K562 (cell line): Measurements from ENCODE around the gene XRN2. TPM values are rescaled to one million over a fixed set of nuclear protein-coding genes. Genes with fewer than 3 reads are reported as not detected.

Experiments
- ATAC-seq: fragments of 200-7000 bp; cut with Tn5 transposase; 3 replicates; pipeline ENCODE4 v1.9.1; 2020; ENCODE audit warnings: moderate library complexity
- BruUV-seq: library from RNA; stranded (reverse); fragments of 400-500 nt; replicated peaks from 2 replicates; lab custom pipeline; 2021; lab: Mats Ljungman, UMichigan
- CTCF ChIA-PET: fragments of 300-600 bp; formaldehyde crosslinking; extraction: SDS; loops from one replicate; lab custom pipeline; 2021; ENCODE audit warnings: low intra/inter-chr PET ratio; lab: Yijun Ruan, JAX
- POLR2A ChIA-PET: fragments of 300-600, 350-650 bp; sonication (Branson Sonifier 250); formaldehyde crosslinking; extraction: SDS; loops from one replicate; lab custom pipeline; 2021; ENCODE audit warnings: antibody characterized with exemption, inconsistent platforms; lab: Yijun Ruan, JAX
- DNase-seq, 4 experiments: peaks; one replicate each; pipeline versions ENCODE4 v3.0.0 to v3.0.0-alpha.2; 2011 to 2018; ENCODE audit warnings: low spot score in 3 of 4, mixed read lengths in 3 of 4; ENCODE audit errors: extremely low read depth in 1 of 4
- FAIRE-seq: peaks from 2 replicates; lab custom pipeline; 2011; peaks lifted over from hg19 to GRCh38; lab: Jason Lieb, UNC
- H2AFZ ChIP-seq: 2 replicates; pipeline ENCODE4 v1.6.0; 2011; ENCODE audit warnings: low read depth, low read length, control low read depth, inconsistent platforms
- H3K27ac ChIP-seq: fragments of 200-600 bp; 3 replicates; pipeline ENCODE4 v1.8.0; 2011; ENCODE audit warnings: low read depth, mild to moderate bottlenecking, control low read depth, inconsistent platforms, low read length, moderate library complexity, mixed read lengths; ENCODE audit errors: extremely low read depth
- H3K27me3 ChIP-seq, 2 experiments: fragments of 300-600 bp in 1 of 2; 2 replicates in 1 of 2; 3 replicates in 1 of 2; pipeline versions ENCODE4 v1.6.0 to v1.8.0; 2011; ENCODE audit warnings: inconsistent platforms in 2 of 2, low read length in 2 of 2, mild to moderate bottlenecking in 1 of 2, mixed read lengths in 1 of 2, moderate library complexity in 1 of 2; ENCODE audit not compliant: control insufficient read depth in 2 of 2, insufficient read depth in 2 of 2
- H3K36me3 ChIP-seq: fragments of 300-600 bp; 3 replicates; pipeline ENCODE4 v1.8.0; 2011; ENCODE audit warnings: mild to moderate bottlenecking, low read length, inconsistent platforms; ENCODE audit not compliant: control insufficient read depth, insufficient read depth
- H3K4me1 ChIP-seq, 2 experiments: fragments of 200-600 bp in 1 of 2; replicated peaks in 1 of 2; 2 replicates in 1 of 2; 3 replicates in 1 of 2; pipeline versions ENCODE4 v1.5.1 to v1.8.0; 2011; ENCODE audit warnings: inconsistent platforms in 2 of 2, low read length in 2 of 2, mild to moderate bottlenecking in 1 of 2, mixed read lengths in 1 of 2, moderate library complexity in 1 of 2; ENCODE audit not compliant: control insufficient read depth in 2 of 2, insufficient read depth in 2 of 2
- H3K4me2 ChIP-seq: 2 replicates; pipeline ENCODE4 v1.6.1; 2011; ENCODE audit warnings: low read length, control low read depth, inconsistent platforms, mixed read lengths; ENCODE audit not compliant: insufficient read depth
- H3K4me3 ChIP-seq: fragments of 200-600 bp; sonication (generic), shearing (Covaris generic); 2 replicates; pipeline ENCODE4 v1.5.1; 2016; ENCODE audit warnings: control low read depth, inconsistent platforms
- H3K79me2 ChIP-seq: fragments of 200-600 bp; 3 replicates; pipeline ENCODE4 v1.8.0; 2011; ENCODE audit warnings: low read length, inconsistent platforms; ENCODE audit not compliant: control insufficient read depth, insufficient read depth
- H3K9ac ChIP-seq, 2 experiments: 2 replicates each; pipeline versions ENCODE4 v1.6.0 to v1.6.1; 2011; ENCODE audit warnings: low read depth in 2 of 2, low read length in 2 of 2, control low read depth in 1 of 2, inconsistent platforms in 1 of 2, mild to moderate bottlenecking in 1 of 2, mixed read lengths in 1 of 2; ENCODE audit not compliant: insufficient read depth in 1 of 2
- H3K9me1 ChIP-seq: one replicate; pipeline ENCODE4 v1.6.0; 2011; ENCODE audit warnings: inconsistent platforms, mild to moderate bottlenecking, low read length, moderate library complexity; ENCODE audit not compliant: control insufficient read depth, insufficient read depth
- H3K9me3 ChIP-seq: replicated peaks from 2 replicates; pipeline ENCODE4 v1.5.1; 2011; ENCODE audit warnings: low read depth, low read length, inconsistent platforms; ENCODE audit not compliant: control insufficient read depth, insufficient read depth
- H4K20me1 ChIP-seq: replicated peaks from 2 replicates; pipeline ENCODE4 v1.6.1; 2011; ENCODE audit warnings: low read length, inconsistent platforms, mixed read lengths; ENCODE audit not compliant: control insufficient read depth, insufficient read depth
- CLOCK ChIP-seq: fragments of 250-450 bp; sonication (Bioruptor Pico); IDR thresholded peaks from 2 replicates; pipeline ENCODE4 v1.4.0; 2020; ENCODE audit warnings: mild to moderate bottlenecking, moderate library complexity, borderline replicate concordance
- CSDE1 ChIP-seq, 2 experiments: fragments of 450-650 bp; IDR thresholded peaks; 2 replicates each; pipeline ENCODE4 v1.6.1; 2016; ENCODE audit warnings: mild to moderate bottlenecking in 1 of 2
- GTF2E2 ChIP-seq: fragments of 200-800 bp; sonication (Bioruptor generic); IDR thresholded peaks from 2 replicates; pipeline ENCODE4 v1.6.1; 2016; ENCODE audit warnings: missing genetic modification characterization, missing compliant biosample characterization
- JUND ChIP-seq, 2 experiments: IDR thresholded peaks; 2 replicates in 1 of 2; 3 replicates in 1 of 2; pipeline ENCODE4 v1.6.1; 2011; ENCODE audit warnings: borderline replicate concordance in 2 of 2, low read depth in 2 of 2, low read length in 2 of 2, improper control_type of control experiment in 1 of 2, missing biosample characterization in 1 of 2, missing genetic modification characterization in 1 of 2, missing genetic modification reagents in 1 of 2
- SUPT5H ChIP-seq: fragments of 450-650 bp; IDR thresholded peaks from 2 replicates; pipeline ENCODE4 v1.6.1; 2016
- ZBTB49 ChIP-seq: sonication (generic); formaldehyde crosslinking; IDR thresholded peaks from 2 replicates; pipeline ENCODE4 v1.8.0; 2022; ENCODE audit warnings: missing genetic modification reagents, mild to moderate bottlenecking, borderline replicate concordance
- WGBS: fragments of 100-300 bp; shearing (Covaris generic); methylation state at CpG from one replicate; pipeline ENCODE4 v1.1.6; 2016; ENCODE audit warnings: low coverage, mixed read lengths; ENCODE audit not compliant: insufficient coverage; ENCODE audit errors: missing lambda C conversion rate; 5-methylcytosine and 5-hydroxymethylcytosine counted together
- in situ Hi-C: fragments of 300-500 bp; cut with MboI; formaldehyde crosslinking; loops from 4 replicates; pipeline ENCODE4 v1.15.0; 2018; ENCODE audit warnings: inconsistent platforms, mixed read lengths
- intact Hi-C: fragments of 100-400 bp; cut with micrococcal nuclease; formaldehyde crosslinking; loops from 2 replicates; pipeline ENCODE4 v1.14.2; 2022
- polyA plus RNA-seq, 8 experiments: library from polyadenylated mRNA; depleted of rRNA in 4 of 8; stranded (reverse) in 5 of 8; unstranded in 3 of 8; fragments of >200 nt; fragmentation: Nextera tagmentation in 2 of 8; fragmentation: Illumina TruSeq in 1 of 8; extraction: Ambion mirVana in 2 of 8; extraction: Trizol in 1 of 8; gene quantifications; 2 replicates each; pipeline versions ENCODE4 v1.2.1 to v1.2.3, GENCODE V29; 2011 to 2014; ENCODE audit warnings: inconsistent platforms in 1 of 8, missing spikeins in 1 of 8
- total RNA-seq, 7 experiments: library from RNA; depleted of rRNA in 6 of 7; stranded (reverse); fragments of >200 nt in 6 of 7; fragmentation: Illumina TruSeq in 2 of 7; extraction: Trizol in 2 of 7; gene quantifications; 2 replicates each; pipeline versions ENCODE4 v1.2.1 to v1.2.3, GENCODE V29; 2011 to 2021; ENCODE audit warnings: low replicate concordance in 1 of 7
- TF ChIP-seq, protein P1 (sequence below), 2 experiments: fragments of 200-800 bp in 1 of 2; sonication (Bioruptor generic) in 1 of 2; sonication (generic) in 1 of 2; formaldehyde crosslinking in 1 of 2; IDR thresholded peaks in 1 of 2; conservative IDR thresholded peaks in 1 of 2; 2 replicates each; pipeline versions ENCODE4 v1.5.0 to v1.6.1; 2016 to 2020; ENCODE audit warnings: missing compliant biosample characterization in 1 of 2, missing genetic modification characterization in 1 of 2, missing genetic modification reagents in 1 of 2

The XRN2 gene
- total and polyA plus RNA-seq, 9 of the 15 experiments (the other 6 are each of a cell fraction or from before 2014, with no cell fraction given), result 41.8 to 67.3 (median 51.4) TPM

GRCh38 chr20:21390768-21391167, 87.6 kb downstream of the XRN2 start:
- CTCF ChIA-PET, result no interaction called here
- H3K4me3 ChIP-seq, result no peak overlapping the region
- no peaks in the 10 kb centered on the region for H3K9me1 ChIP-seq
- H3K9me3 ChIP-seq, result no peaks in the 10 kb centered on the region
- H3K27ac ChIP-seq, result no peak overlapping the region
- no peak for ATAC-seq
- peaks cover 31% of the 10 kb centered on the region; the same call in 2 of the 3 replicates for H3K36me3 ChIP-seq
- no peak for TF ChIP-seq CSDE1 (IDR thresholded peaks at IDR 0.05)
- no peak for TF ChIP-seq JUND (IDR thresholded peaks at IDR 0.05; ENCODE audit: borderline replicate concordance, low read depth, low read length)
- TF ChIP-seq JUND (tag; IDR thresholded peaks at IDR 0.05; ENCODE audit: borderline replicate concordance, low read depth, low read length), result no peak
- 0 out of 2 replicates have a peak, but pooled peaks have one; percentile 28 for TF ChIP-seq SUPT5H
- no peak for TF ChIP-seq GTF2E2 (tag)
- TF ChIP-seq ZBTB49 (CRISPR knock-in tag), result no peak
- TF ChIP-seq, protein P1, sequence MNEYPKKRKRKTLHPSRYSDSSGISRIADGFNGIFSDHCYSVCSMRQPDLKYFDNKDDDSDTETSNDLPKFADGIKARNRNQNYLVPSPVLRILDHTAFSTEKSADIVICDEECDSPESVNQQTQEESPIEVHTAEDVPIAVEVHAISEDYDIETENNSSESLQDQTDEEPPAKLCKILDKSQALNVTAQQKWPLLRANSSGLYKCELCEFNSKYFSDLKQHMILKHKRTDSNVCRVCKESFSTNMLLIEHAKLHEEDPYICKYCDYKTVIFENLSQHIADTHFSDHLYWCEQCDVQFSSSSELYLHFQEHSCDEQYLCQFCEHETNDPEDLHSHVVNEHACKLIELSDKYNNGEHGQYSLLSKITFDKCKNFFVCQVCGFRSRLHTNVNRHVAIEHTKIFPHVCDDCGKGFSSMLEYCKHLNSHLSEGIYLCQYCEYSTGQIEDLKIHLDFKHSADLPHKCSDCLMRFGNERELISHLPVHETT (CRISPR knock-in tag; conservative IDR thresholded peaks at IDR 0.05 in 1 of 2, IDR thresholded peaks at IDR 0.05 in 1 of 2), result no peak
- no peak for TF ChIP-seq CLOCK (CRISPR knock-in tag)
- H4K20me1 ChIP-seq, result no peaks in the 10 kb centered on the region
- POLR2A ChIA-PET, result interaction anchor here (0.6 to 0.9 kb wide), 2 partner anchors 37 to 47 kb away, joined by 3 to 4 read pairs; no protein-coding TSS in a partner anchor
- in situ Hi-C loops (no loop called here), intact Hi-C loops (no loop called here)
- no peaks in the 10 kb centered on the region for H3K79me2 ChIP-seq
- no peak for DNase-seq
- no peak overlapping the region for H2AFZ ChIP-seq
- H3K4me1 ChIP-seq, result peaks cover 0 to 3% of the 10 kb centered on the region in 2 experiments; a peak in 1 of 5 replicates
- FAIRE-seq, result no peak
- no peak overlapping the region for H3K4me2 ChIP-seq
- BruUV-seq, result no TSS peak
- no peaks in the 10 kb centered on the region for H3K27me3 ChIP-seq
- no peak overlapping the region for H3K9ac ChIP-seq
- 89% methylated on average over 7 of the region's 7 CpGs for WGBS
